Testis (tissue), 3 donors: Measurements from ENCODE around the gene SHROOM3. TPM values are rescaled to one million over a fixed set of nuclear protein-coding genes. Genes with fewer than 3 reads are reported as not detected.
"Not testable (repeated sequence)": the region's sequence is repeated elsewhere in the genome, so short reads cannot be mapped to it uniquely, and the experiment has no call there.

ENCODE experiments used
- DNase-seq: peaks from one replicate; pipeline ENCODE4 v3.0.0-alpha.2; 2019
- H3K27ac ChIP-seq, 2 donors: fragments of 200-600 bp; sonication (generic); one replicate each; pipeline ENCODE4 v1.5.1; 2019
- H3K27me3 ChIP-seq: fragments of 200-600 bp; sonication (generic); one replicate; pipeline ENCODE4 v1.5.1; 2019
- H3K36me3 ChIP-seq: fragments of 200-600 bp; sonication (generic); one replicate; pipeline ENCODE4 v1.5.1; 2017; ENCODE audit warnings: low read depth; ENCODE audit errors: missing control alignments
- H3K4me1 ChIP-seq: fragments of 200-600 bp; sonication (generic); one replicate; pipeline ENCODE4 v1.5.1; 2019
- H3K4me3 ChIP-seq, 2 donors: fragments of 200-600 bp; sonication (generic); one replicate each; pipeline ENCODE4 v1.5.1; 2017 to 2019
- H3K9me3 ChIP-seq: fragments of 200-600 bp; sonication (generic); one replicate; pipeline ENCODE4 v1.5.1; 2017
- POLR2A ChIP-seq: fragments of 450-650 bp; IDR thresholded peaks from one replicate; pipeline ENCODE4 v1.6.1; 2017; ENCODE audit warnings: antibody characterized with exemption, mild to moderate bottlenecking, moderate library complexity
- WGBS, 2 donors: methylation state at CpG; one replicate each; pipeline ENCODE4 v1.1.5; 2018; 5-methylcytosine and 5-hydroxymethylcytosine counted together
- intact Hi-C: fragments of 100-400 bp; cut with DNase I; formaldehyde crosslinking; loops from one replicate; pipeline ENCODE4 v1.15.1; 2023; ENCODE audit warnings: low total_unique reads
- polyA plus RNA-seq: library from polyadenylated mRNA; stranded (reverse); fragments of 350-450 nt; fragmentation: Illumina TruSeq; extraction: RNeasy Lipid Tissue Mini Kit (QIAGEN cat#74804); gene quantifications from one replicate; pipeline ENCODE4 v1.2.3, GENCODE V29; 2014; ENCODE audit warnings: low read depth, low replicate concordance; ENCODE audit not compliant: insufficient read depth
- total RNA-seq, 2 donors: library from RNA; depleted of rRNA; stranded (reverse); fragments of >200 nt; gene quantifications; one replicate each; pipeline ENCODE4 v1.2.3, GENCODE V29; 2016
- TF ChIP-seq, protein P1 (sequence below), 3 experiments: fragments of 450-650 bp in 2 of 3; fragments of 200-600 bp in 1 of 3; sonication (generic) in 1 of 3; IDR thresholded peaks; one replicate each; pipeline ENCODE4 v1.5.1; 2016 to 2019; ENCODE audit warnings: antibody characterized with exemption in 3 of 3, mild to moderate bottlenecking in 2 of 3, moderate library complexity in 1 of 3

SHROOM3 gene
- total and polyA plus RNA-seq, 3 donors from 2014 or later, result 3.9 to 7.2 (median 6.4) TPM

DNA sequence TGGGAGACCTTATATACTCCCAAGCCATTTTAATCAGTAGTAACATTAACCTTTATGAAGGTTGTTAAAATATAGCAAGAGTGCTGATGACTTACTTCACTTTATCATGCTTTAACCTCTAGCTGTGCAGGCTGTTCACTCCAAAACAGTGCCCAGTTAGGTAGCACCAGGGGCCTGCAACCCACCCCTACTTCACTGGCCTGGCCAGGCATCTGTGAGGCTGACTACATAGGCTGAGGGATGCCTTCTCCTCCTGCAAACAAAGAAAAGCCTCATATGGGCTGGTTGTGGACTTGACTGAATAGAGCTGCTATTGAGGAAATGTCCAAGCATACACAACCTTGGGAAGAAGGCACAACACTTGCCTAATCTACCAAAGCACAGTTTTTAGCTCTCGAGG, 172.8 kb downstream of the SHROOM3 start:
- 90 to 100% methylated on average over 1 of the region's 1 CpG for WGBS, 2 donors
- H3K9me3 ChIP-seq, result no peaks in the 10 kb centered on the region
- TF ChIP-seq POLR2A, result no peak
- TF ChIP-seq, protein P1, sequence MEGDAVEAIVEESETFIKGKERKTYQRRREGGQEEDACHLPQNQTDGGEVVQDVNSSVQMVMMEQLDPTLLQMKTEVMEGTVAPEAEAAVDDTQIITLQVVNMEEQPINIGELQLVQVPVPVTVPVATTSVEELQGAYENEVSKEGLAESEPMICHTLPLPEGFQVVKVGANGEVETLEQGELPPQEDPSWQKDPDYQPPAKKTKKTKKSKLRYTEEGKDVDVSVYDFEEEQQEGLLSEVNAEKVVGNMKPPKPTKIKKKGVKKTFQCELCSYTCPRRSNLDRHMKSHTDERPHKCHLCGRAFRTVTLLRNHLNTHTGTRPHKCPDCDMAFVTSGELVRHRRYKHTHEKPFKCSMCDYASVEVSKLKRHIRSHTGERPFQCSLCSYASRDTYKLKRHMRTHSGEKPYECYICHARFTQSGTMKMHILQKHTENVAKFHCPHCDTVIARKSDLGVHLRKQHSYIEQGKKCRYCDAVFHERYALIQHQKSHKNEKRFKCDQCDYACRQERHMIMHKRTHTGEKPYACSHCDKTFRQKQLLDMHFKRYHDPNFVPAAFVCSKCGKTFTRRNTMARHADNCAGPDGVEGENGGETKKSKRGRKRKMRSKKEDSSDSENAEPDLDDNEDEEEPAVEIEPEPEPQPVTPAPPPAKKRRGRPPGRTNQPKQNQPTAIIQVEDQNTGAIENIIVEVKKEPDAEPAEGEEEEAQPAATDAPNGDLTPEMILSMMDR (IDR thresholded peaks at IDR 0.05), result no peak
- no peaks in the 10 kb centered on the region for H3K27me3 ChIP-seq
- no peak for DNase-seq
- intact Hi-C loops, result no loop called here
- no peak overlapping the region for H3K4me3 ChIP-seq
- H3K27ac ChIP-seq, result no peak overlapping the region
- H3K36me3 ChIP-seq, result no peaks in the 10 kb centered on the region
- H3K4me1 ChIP-seq, result no peaks in the 10 kb centered on the region

DNA sequence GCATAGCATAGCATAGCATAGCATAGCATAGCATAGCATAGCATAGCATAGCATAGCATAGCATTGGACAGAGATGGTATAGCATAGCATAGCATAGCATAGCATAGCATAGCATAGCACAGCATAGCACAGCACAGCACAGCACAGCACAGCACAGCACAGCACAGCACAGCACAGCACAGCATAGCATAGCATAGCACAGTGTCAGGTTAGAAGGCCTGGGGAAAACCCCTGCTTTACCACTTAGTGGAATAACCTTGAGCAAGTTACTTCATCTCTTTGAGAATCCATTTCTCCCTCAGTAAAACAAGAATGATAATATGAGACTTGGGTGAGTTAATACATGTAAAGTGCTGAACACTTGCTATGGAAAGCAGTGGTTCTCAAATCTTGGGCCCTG, 173.5 kb downstream of the SHROOM3 start:
- H3K36me3 ChIP-seq, H3K4me1 ChIP-seq, H3K4me3 ChIP-seq, H3K27me3 ChIP-seq, H3K27ac ChIP-seq, DNase-seq, H3K9me3 ChIP-seq, intact Hi-C loops: not testable (repeated sequence)

DNA sequence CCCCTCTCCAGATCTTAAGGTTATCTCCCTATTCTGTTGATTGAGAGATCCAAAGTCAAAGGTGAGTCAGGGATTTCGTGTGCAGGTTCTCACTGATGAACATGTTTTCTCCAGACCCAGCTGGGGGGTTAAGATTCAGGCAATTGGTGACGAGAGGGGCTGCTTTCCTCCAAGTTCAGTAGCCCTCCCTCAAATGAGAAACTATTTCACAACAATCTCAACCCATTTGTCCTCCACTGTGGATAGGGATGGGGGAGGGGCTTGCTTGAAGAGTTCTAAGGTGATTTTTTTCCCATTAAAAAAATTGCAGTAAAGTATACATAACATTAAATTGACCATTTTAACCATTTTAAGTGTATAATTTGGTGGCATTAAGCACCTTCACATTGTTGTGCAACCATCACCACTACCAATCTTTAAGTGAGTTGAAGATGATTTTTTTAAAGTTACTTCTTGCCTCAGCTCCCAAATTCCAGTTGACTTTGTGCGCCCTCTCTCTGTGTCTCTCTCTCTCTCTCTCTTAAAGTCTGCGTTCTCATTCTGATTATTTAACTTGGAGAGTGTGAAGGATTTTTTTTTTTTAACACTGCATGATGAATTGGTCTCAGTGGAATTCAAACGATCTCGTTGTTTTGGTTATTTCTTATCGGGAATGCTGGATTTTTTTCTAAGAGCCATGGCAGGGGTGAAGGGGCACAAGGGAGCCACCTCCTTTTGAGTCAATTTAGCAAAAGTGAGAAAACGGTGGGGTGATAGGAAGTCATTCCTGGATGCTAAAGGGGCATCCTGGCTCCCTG, 175.9 kb downstream of the SHROOM3 start:
- intact Hi-C loops, result no loop called here

DNA sequence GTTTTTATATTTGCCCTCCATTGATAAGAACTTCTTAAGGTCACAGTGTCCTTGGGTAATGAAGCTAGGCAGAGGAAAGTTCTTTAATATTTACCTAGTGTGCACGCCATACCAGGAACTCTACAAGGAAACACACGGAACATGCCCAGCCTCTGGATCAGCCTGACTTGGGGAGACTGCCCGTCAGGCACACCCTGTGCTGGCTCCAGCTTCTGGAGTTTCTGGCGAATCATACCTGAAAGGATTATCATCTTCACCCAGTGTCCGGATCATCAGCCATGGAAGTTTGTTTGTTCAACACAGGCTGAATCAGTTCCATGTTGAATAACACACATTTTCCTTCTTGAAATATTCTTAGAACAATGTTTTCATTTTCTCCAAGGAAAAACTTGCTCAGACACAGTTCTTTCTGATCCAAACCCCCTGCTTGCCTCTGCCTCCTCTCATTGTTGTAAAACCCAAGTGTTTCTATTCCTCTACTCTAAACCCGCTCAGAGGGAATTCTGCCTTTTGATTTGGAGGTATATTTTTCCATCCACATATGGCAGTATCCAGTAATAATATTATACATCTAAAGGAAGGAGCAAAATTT, 176.7 kb downstream of the SHROOM3 start:
- Histone ChIP-seq H3K9me3 (no peaks in the 10 kb centered on the region), H3K36me3 (no peaks in the 10 kb centered on the region), H3K27me3 (no peaks in the 10 kb centered on the region), H3K4me3 (no peak overlapping the region), H3K4me1 (no peaks in the 10 kb centered on the region), H3K27ac (peak overlapping the region in 1 of 2 donors; percentile 54)
- TF ChIP-seq, protein P1 (IDR thresholded peaks at IDR 0.05), result no peak
- TF ChIP-seq POLR2A, result no peak
- DNase-seq, result no peak
- WGBS, 2 donors, result 43 to 45% methylated on average over 6 of the region's 6 CpGs
- intact Hi-C loops, result no loop called here

More for the DNA sequence above, 175.9 kb downstream of the SHROOM3 start:
- Histone ChIP-seq H3K27me3 (no peaks in the 10 kb centered on the region), H3K4me3 (no peak overlapping the region), H3K4me1 (no peaks in the 10 kb centered on the region), H3K9me3 (no peaks in the 10 kb centered on the region), H3K36me3 (no peaks in the 10 kb centered on the region), H3K27ac (peak overlapping the region in 1 of 2 donors; percentile 54)
- DNase-seq, result no peak
- no peak for TF ChIP-seq POLR2A
- TF ChIP-seq, protein P1 (IDR thresholded peaks at IDR 0.05), result no peak
- 35 to 44% methylated on average over 8 of the region's 8 CpGs for WGBS, 2 donors

DNA sequence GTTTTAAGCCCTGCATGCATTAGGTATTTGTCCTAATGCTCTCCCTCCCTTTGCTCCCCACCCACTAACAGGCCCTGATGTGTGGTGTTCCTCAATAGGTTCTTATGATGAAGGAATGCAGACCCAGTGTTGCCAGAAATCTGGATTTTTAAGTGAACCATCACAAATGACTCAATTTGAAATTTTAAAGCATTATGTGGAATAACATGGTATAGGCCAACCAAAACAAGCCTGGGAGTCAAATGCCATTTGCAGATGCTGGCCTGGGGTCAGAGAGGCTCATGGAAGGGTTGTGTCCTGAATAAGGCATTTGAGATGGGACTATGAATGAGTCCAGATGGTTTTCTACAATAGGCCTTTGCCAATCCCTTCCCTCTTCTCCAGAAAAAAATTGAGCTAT, 179.6 kb downstream of the SHROOM3 start:
- Histone ChIP-seq H3K4me1 (no peaks in the 10 kb centered on the region), H3K36me3 (no peaks in the 10 kb centered on the region), H3K9me3 (no peaks in the 10 kb centered on the region), H3K27ac (no peak overlapping the region), H3K4me3 (no peak overlapping the region), H3K27me3 (no peaks in the 10 kb centered on the region)
- no peak for TF ChIP-seq POLR2A
- TF ChIP-seq, protein P1 (IDR thresholded peaks at IDR 0.05), result no peak
- no peak for DNase-seq
- intact Hi-C loops, result no loop called here
